ENCODE results near the gene UBTD2.

- TF ChIP-seq CTCF (IDR thresholded peaks at IDR 0.05) = no peak
- no peak for TF ChIP-seq POLR2A (IDR thresholded peaks at IDR 0.05)
Observed at GRCh38 chr5:172165465-172165864, 118.1 kb downstream of the UBTD2 start.
